GM23338 (cell line): ENCODE measurements around the gene NCOA1. TPM values are rescaled to one million over a fixed set of nuclear protein-coding genes. Genes with fewer than 3 reads are reported as not detected.

Experiments
- ATAC-seq: fragments of 200-7000 bp; cut with Tn5 transposase; 3 replicates; pipeline ENCODE4 v1.9.1; 2020
- DNase-seq: peaks from one replicate; pipeline ENCODE4 v3.0.0-alpha.2; 2015; ENCODE audit warnings: low spot score
- H2AFZ ChIP-seq: fragments of 200-600 bp; sonication (generic); 2 replicates; pipeline ENCODE4 v1.8.0; 2016; ENCODE audit warnings: antibody characterized with exemption, mild to moderate bottlenecking, moderate library complexity
- H3F3A ChIP-seq: fragments of 200-600 bp; sonication (generic); replicated peaks from 2 replicates; pipeline ENCODE4 v1.8.0; 2017; ENCODE audit warnings: antibody characterized with exemption, mixed run types, low read depth
- H3K27ac ChIP-seq: fragments of 200-600 bp; sonication (generic); 2 replicates; pipeline ENCODE4 v1.6.1; 2016; ENCODE audit warnings: low read depth
- H3K27me3 ChIP-seq: fragments of 200-600 bp; sonication (generic); 2 replicates; pipeline ENCODE4 v1.8.0; 2016; ENCODE audit warnings: mild to moderate bottlenecking, mixed run types, moderate library complexity; ENCODE audit not compliant: insufficient read depth
- H3K36me3 ChIP-seq: fragments of 200-600 bp; sonication (generic); 2 replicates; pipeline ENCODE4 v1.8.0; 2016; ENCODE audit warnings: mild to moderate bottlenecking; ENCODE audit not compliant: insufficient read depth
- H3K4me1 ChIP-seq: fragments of 200-600 bp; sonication (generic); 2 replicates; pipeline ENCODE4 v1.8.0; 2016; ENCODE audit warnings: mild to moderate bottlenecking, moderate library complexity; ENCODE audit not compliant: insufficient read depth
- H3K4me2 ChIP-seq: fragments of 200-600 bp; sonication (generic); 2 replicates; pipeline ENCODE4 v1.7.1; 2017; ENCODE audit warnings: mixed run types
- H3K4me3 ChIP-seq: fragments of 200-600 bp; sonication (generic); 2 replicates; pipeline ENCODE4 v1.6.1; 2016; ENCODE audit warnings: mixed run types
- H3K79me2 ChIP-seq: fragments of 200-600 bp; sonication (generic); replicated peaks from 2 replicates; pipeline ENCODE4 v1.8.0; 2017; ENCODE audit warnings: mild to moderate bottlenecking; ENCODE audit not compliant: insufficient read depth
- H3K9me2 ChIP-seq: fragments of 200-600 bp; sonication (generic); 2 replicates; pipeline ENCODE4 v1.8.0; 2017; ENCODE audit not compliant: insufficient read depth
- H4K20me1 ChIP-seq: fragments of 200-600 bp; sonication (generic); replicated peaks from 2 replicates; pipeline ENCODE4 v1.8.0; 2017; ENCODE audit warnings: mild to moderate bottlenecking; ENCODE audit not compliant: insufficient read depth
- H3K27ac Mint-ChIP-seq: 2 replicates; pipeline ENCODE4 v1.8.0; 2020; ENCODE audit warnings: inconsistent platforms, mild to moderate bottlenecking, moderate library complexity, mixed read lengths
- H3K27me3 Mint-ChIP-seq: 3 replicates; pipeline ENCODE4 v1.8.0; 2022; ENCODE audit warnings: low read depth, mild to moderate bottlenecking, moderate library complexity, mixed read lengths, inconsistent platforms; ENCODE audit not compliant: insufficient read depth, poor library complexity
- H3K36me3 Mint-ChIP-seq: 3 replicates; pipeline ENCODE4 v1.8.0; 2021; ENCODE audit warnings: low read depth, mild to moderate bottlenecking, inconsistent platforms, moderate library complexity, mixed read lengths
- H3K4me1 Mint-ChIP-seq: 3 replicates; pipeline ENCODE4 v1.8.0; 2020; ENCODE audit warnings: mild to moderate bottlenecking, inconsistent platforms, mixed read lengths
- H3K4me3 Mint-ChIP-seq: 3 replicates; pipeline ENCODE4 v1.8.0; 2021; ENCODE audit warnings: moderate library complexity, mild to moderate bottlenecking, inconsistent platforms, mixed read lengths
- H3K9me3 Mint-ChIP-seq: 3 replicates; pipeline ENCODE4 v1.8.0; 2020; ENCODE audit warnings: moderate library complexity, mild to moderate bottlenecking, inconsistent platforms, mixed read lengths
- CREB1 ChIP-seq: fragments of 250-450 bp; sonication (Bioruptor Pico); IDR thresholded peaks from 2 replicates; pipeline ENCODE4 v1.5.0; 2020; ENCODE audit warnings: low read depth, mild to moderate bottlenecking, moderate library complexity
- EZH2 ChIP-seq: fragments of 200-600 bp; sonication (generic); IDR thresholded peaks from one replicate; pipeline ENCODE4 v1.8.0; 2017; ENCODE audit warnings: antibody characterized with exemption, mild to moderate bottlenecking, low read depth; ENCODE audit not compliant: unreplicated experiment
- EZH2phosphoT487 ChIP-seq: fragments of 200-600 bp; sonication (generic); IDR thresholded peaks from one replicate; pipeline ENCODE4 v1.8.1; 2018; ENCODE audit warnings: antibody characterized with exemption; ENCODE audit not compliant: unreplicated experiment
- JUNB ChIP-seq: IDR thresholded peaks from one replicate; pipeline ENCODE4 v1.6.1; 2016; ENCODE audit warnings: antibody characterized with exemption; ENCODE audit not compliant: unreplicated experiment
- NANOG ChIP-seq: IDR thresholded peaks from 2 replicates; pipeline ENCODE4 v1.6.1; 2016; ENCODE audit warnings: antibody characterized with exemption, borderline replicate concordance
- POLR2AphosphoS5 ChIP-seq: IDR thresholded peaks from 2 replicates; pipeline ENCODE4 v1.6.1; 2016; ENCODE audit warnings: antibody characterized with exemption, low read depth
- STAT1 ChIP-seq: IDR thresholded peaks from one replicate; pipeline ENCODE4 v1.6.1; 2016; ENCODE audit warnings: antibody characterized with exemption; ENCODE audit not compliant: unreplicated experiment
- ZNF114 ChIP-seq: fragments of 250-450 bp; sonication (Bioruptor Pico); IDR thresholded peaks from 2 replicates; pipeline ENCODE4 v1.5.0; 2020; ENCODE audit warnings: mild to moderate bottlenecking, moderate library complexity
- ZNF331 ChIP-seq: fragments of 250-450 bp; sonication (Bioruptor Pico); IDR thresholded peaks from 2 replicates; pipeline ENCODE4 v1.5.0; 2020; ENCODE audit warnings: low read depth, mild to moderate bottlenecking, moderate library complexity
- polyA plus RNA-seq: library from polyadenylated mRNA; unstranded; fragments of >200 nt; fragmentation: Nextera tagmentation; extraction: Ambion mirVana; gene quantifications from 2 replicates; pipeline ENCODE4 v1.2.1, GENCODE V29; 2016
- total RNA-seq: library from RNA; depleted of rRNA; stranded (reverse); fragments of >200 nt; shearing (Covaris generic); gene quantifications from 2 replicates; pipeline ENCODE4 v1.2.3, GENCODE V29; 2014
- TF ChIP-seq, protein P1 (sequence below): IDR thresholded peaks from 2 replicates; pipeline ENCODE4 v1.6.1; 2016; ENCODE audit warnings: antibody characterized with exemption
- TF ChIP-seq, protein P2 (sequence below): fragments of 250-450 bp; sonication (Bioruptor Pico); IDR thresholded peaks from 2 replicates; pipeline ENCODE4 v1.5.0; 2020; ENCODE audit warnings: mild to moderate bottlenecking, moderate library complexity
- TF ChIP-seq, protein P3 (sequence below), 2 experiments: fragments of 200-600 bp in 1 of 2; sonication (generic) in 1 of 2; conservative IDR thresholded peaks; 2 replicates each; pipeline versions ENCODE4 v1.5.1 to v1.6.1; 2016 to 2017; ENCODE audit warnings: antibody characterized with exemption in 2 of 2, low read depth in 2 of 2, mild to moderate bottlenecking in 2 of 2, moderate library complexity in 1 of 2
- TF ChIP-seq, protein P4 (sequence below): IDR thresholded peaks from one replicate; pipeline ENCODE4 v1.6.1; 2018; ENCODE audit warnings: antibody characterized with exemption; ENCODE audit not compliant: unreplicated experiment

Gene NCOA1
- total and polyA plus RNA-seq, 2 experiments from 2014 or later = 7.1 to 15.1 TPM

DNA sequence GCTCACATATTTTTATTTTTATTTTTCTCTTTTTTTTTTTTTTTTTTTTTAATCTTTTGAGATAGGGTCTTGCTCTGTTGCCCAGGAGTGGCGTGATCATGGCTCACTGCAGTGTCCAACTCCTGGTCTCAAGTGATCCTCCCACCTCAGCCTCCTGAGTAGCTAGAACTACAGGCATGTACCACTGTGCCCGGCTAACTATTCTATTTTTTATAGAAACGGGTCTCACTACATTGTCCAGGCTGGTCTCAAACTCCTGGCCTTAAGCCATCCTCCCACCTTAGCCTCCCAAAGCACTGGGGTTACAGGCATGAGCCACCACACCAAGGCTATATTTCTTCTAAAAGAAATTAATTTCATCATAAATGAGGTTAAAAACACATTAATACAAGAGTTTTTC lies 256.2 kb downstream of the NCOA1 start:
- Histone ChIP-seq H3F3A (no peaks in the 10 kb centered on the region), H4K20me1 (no peaks in the 10 kb centered on the region), H3K4me2 (no peak overlapping the region), H3K4me1 (no peaks in the 10 kb centered on the region), H2AFZ (no peak overlapping the region), H3K79me2 (no peaks in the 10 kb centered on the region), H3K9me2 (no peaks in the 10 kb centered on the region), H3K36me3 (no peaks in the 10 kb centered on the region), H3K27ac (no peak overlapping the region), H3K4me3 (no peak overlapping the region), H3K27me3 (no peaks in the 10 kb centered on the region)
- Mint-ChIP-seq H3K27me3 (no peaks in the 10 kb centered on the region), H3K36me3 (no peaks in the 10 kb centered on the region), H3K9me3 (no peaks in the 10 kb centered on the region), H3K4me1 (peaks cover 6% of the 10 kb centered on the region), H3K4me3 (no peak overlapping the region), H3K27ac (no peak overlapping the region)
- DNase-seq (no peak), ATAC-seq (no peak)
- TF ChIP-seq NANOG = no peak
- no peak for TF ChIP-seq STAT1
- no peak for TF ChIP-seq ZNF331 (CRISPR knock-in tag)
- no peak for TF ChIP-seq POLR2AphosphoS5
- TF ChIP-seq, protein P1, sequence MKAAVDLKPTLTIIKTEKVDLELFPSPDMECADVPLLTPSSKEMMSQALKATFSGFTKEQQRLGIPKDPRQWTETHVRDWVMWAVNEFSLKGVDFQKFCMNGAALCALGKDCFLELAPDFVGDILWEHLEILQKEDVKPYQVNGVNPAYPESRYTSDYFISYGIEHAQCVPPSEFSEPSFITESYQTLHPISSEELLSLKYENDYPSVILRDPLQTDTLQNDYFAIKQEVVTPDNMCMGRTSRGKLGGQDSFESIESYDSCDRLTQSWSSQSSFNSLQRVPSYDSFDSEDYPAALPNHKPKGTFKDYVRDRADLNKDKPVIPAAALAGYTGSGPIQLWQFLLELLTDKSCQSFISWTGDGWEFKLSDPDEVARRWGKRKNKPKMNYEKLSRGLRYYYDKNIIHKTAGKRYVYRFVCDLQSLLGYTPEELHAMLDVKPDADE = no peak
- TF ChIP-seq, protein P2, sequence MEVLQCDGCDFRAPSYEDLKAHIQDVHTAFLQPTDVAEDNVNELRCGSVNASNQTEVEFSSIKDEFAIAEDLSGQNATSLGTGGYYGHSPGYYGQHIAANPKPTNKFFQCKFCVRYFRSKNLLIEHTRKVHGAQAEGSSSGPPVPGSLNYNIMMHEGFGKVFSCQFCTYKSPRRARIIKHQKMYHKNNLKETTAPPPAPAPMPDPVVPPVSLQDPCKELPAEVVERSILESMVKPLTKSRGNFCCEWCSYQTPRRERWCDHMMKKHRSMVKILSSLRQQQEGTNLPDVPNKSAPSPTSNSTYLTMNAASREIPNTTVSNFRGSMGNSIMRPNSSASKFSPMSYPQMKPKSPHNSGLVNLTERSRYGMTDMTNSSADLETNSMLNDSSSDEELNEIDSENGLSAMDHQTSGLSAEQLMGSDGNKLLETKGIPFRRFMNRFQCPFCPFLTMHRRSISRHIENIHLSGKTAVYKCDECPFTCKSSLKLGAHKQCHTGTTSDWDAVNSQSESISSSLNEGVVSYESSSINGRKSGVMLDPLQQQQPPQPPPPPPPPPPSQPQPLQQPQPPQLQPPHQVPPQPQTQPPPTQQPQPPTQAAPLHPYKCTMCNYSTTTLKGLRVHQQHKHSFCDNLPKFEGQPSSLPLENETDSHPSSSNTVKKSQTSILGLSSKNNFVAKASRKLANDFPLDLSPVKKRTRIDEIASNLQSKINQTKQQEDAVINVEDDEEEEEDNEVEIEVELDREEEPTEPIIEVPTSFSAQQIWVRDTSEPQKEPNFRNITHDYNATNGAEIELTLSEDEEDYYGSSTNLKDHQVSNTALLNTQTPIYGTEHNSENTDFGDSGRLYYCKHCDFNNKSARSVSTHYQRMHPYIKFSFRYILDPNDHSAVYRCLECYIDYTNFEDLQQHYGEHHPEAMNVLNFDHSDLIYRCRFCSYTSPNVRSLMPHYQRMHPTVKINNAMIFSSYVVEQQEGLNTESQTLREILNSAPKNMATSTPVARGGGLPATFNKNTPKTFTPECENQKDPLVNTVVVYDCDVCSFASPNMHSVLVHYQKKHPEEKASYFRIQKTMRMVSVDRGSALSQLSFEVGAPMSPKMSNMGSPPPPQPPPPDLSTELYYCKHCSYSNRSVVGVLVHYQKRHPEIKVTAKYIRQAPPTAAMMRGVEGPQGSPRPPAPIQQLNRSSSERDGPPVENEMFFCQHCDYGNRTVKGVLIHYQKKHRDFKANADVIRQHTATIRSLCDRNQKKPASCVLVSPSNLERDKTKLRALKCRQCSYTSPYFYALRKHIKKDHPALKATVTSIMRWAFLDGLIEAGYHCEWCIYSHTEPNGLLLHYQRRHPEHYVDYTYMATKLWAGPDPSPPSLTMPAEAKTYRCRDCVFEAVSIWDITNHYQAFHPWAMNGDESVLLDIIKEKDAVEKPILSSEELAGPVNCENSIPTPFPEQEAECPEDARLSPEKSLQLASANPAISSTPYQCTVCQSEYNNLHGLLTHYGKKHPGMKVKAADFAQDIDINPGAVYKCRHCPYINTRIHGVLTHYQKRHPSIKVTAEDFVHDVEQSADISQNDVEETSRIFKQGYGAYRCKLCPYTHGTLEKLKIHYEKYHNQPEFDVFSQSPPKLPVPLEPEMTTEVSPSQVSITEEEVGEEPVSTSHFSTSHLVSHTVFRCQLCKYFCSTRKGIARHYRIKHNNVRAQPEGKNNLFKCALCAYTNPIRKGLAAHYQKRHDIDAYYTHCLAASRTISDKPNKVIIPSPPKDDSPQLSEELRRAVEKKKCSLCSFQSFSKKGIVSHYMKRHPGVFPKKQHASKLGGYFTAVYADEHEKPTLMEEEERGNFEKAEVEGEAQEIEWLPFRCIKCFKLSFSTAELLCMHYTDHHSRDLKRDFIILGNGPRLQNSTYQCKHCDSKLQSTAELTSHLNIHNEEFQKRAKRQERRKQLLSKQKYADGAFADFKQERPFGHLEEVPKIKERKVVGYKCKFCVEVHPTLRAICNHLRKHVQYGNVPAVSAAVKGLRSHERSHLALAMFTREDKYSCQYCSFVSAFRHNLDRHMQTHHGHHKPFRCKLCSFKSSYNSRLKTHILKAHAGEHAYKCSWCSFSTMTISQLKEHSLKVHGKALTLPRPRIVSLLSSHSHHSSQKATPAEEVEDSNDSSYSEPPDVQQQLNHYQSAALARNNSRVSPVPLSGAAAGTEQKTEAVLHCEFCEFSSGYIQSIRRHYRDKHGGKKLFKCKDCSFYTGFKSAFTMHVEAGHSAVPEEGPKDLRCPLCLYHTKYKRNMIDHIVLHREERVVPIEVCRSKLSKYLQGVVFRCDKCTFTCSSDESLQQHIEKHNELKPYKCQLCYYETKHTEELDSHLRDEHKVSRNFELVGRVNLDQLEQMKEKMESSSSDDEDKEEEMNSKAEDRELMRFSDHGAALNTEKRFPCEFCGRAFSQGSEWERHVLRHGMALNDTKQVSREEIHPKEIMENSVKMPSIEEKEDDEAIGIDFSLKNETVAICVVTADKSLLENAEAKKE (CRISPR knock-in tag) = no peak
- TF ChIP-seq CREB1 = no peak
- TF ChIP-seq, protein P3, sequence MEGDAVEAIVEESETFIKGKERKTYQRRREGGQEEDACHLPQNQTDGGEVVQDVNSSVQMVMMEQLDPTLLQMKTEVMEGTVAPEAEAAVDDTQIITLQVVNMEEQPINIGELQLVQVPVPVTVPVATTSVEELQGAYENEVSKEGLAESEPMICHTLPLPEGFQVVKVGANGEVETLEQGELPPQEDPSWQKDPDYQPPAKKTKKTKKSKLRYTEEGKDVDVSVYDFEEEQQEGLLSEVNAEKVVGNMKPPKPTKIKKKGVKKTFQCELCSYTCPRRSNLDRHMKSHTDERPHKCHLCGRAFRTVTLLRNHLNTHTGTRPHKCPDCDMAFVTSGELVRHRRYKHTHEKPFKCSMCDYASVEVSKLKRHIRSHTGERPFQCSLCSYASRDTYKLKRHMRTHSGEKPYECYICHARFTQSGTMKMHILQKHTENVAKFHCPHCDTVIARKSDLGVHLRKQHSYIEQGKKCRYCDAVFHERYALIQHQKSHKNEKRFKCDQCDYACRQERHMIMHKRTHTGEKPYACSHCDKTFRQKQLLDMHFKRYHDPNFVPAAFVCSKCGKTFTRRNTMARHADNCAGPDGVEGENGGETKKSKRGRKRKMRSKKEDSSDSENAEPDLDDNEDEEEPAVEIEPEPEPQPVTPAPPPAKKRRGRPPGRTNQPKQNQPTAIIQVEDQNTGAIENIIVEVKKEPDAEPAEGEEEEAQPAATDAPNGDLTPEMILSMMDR (conservative IDR thresholded peaks at IDR 0.05; ENCODE audit: low read depth in 2 of 2) = no peak
- no peak for TF ChIP-seq ZNF114 (CRISPR knock-in tag)
- no peak for TF ChIP-seq EZH2
- TF ChIP-seq EZH2phosphoT487 = no peak
- no peak for TF ChIP-seq JUNB
- TF ChIP-seq, protein P4, sequence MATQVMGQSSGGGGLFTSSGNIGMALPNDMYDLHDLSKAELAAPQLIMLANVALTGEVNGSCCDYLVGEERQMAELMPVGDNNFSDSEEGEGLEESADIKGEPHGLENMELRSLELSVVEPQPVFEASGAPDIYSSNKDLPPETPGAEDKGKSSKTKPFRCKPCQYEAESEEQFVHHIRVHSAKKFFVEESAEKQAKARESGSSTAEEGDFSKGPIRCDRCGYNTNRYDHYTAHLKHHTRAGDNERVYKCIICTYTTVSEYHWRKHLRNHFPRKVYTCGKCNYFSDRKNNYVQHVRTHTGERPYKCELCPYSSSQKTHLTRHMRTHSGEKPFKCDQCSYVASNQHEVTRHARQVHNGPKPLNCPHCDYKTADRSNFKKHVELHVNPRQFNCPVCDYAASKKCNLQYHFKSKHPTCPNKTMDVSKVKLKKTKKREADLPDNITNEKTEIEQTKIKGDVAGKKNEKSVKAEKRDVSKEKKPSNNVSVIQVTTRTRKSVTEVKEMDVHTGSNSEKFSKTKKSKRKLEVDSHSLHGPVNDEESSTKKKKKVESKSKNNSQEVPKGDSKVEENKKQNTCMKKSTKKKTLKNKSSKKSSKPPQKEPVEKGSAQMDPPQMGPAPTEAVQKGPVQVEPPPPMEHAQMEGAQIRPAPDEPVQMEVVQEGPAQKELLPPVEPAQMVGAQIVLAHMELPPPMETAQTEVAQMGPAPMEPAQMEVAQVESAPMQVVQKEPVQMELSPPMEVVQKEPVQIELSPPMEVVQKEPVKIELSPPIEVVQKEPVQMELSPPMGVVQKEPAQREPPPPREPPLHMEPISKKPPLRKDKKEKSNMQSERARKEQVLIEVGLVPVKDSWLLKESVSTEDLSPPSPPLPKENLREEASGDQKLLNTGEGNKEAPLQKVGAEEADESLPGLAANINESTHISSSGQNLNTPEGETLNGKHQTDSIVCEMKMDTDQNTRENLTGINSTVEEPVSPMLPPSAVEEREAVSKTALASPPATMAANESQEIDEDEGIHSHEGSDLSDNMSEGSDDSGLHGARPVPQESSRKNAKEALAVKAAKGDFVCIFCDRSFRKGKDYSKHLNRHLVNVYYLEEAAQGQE = no peak
